K562 (cell line): ENCODE data around the gene OBSL1. TPM values are rescaled to one million over a fixed set of nuclear protein-coding genes. Genes with fewer than 3 reads are reported as not detected.
A peak's percentile ranks its signal among the peaks of the same experiment; 100 is the strongest.

ENCODE experiments used
- ATF1 ChIP-seq, 2 experiments: fragments of 450-650 bp in 1 of 2; IDR thresholded peaks; 2 replicates each; pipeline ENCODE4 v1.6.1; 2016; ENCODE audit warnings: missing compliant biosample characterization in 1 of 2, missing genetic modification characterization in 1 of 2
- FOXJ2 ChIP-seq: fragments of 200-800 bp; sonication (Bioruptor generic); IDR thresholded peaks from 2 replicates; pipeline ENCODE4 v1.6.1; 2016; ENCODE audit warnings: missing genetic modification characterization, missing compliant biosample characterization
- HMGXB4 ChIP-seq: sonication (generic); formaldehyde crosslinking; IDR thresholded peaks from 2 replicates; pipeline ENCODE4 v1.8.1; 2023; ENCODE audit warnings: mild to moderate bottlenecking, missing genetic modification reagents
- KAT7 ChIP-seq: sonication (generic); formaldehyde crosslinking; IDR thresholded peaks from 2 replicates; pipeline ENCODE4 v1.8.0; 2022; ENCODE audit warnings: missing genetic modification reagents, mild to moderate bottlenecking, borderline replicate concordance
- MBD1 ChIP-seq: fragments of 250-450 bp; sonication (Bioruptor Pico); IDR thresholded peaks from 2 replicates; pipeline ENCODE4 v1.8.0; 2022; ENCODE audit warnings: inconsistent platforms
- NCOA1 ChIP-seq: fragments of 450-650 bp; IDR thresholded peaks from 2 replicates; pipeline ENCODE4 v1.6.1; 2016; ENCODE audit warnings: low read depth
- PCBP1 ChIP-seq: fragments of 200-400 bp; formaldehyde crosslinking; IDR thresholded peaks from 2 replicates; pipeline ENCODE4 v1.6.1; 2018; ENCODE audit warnings: mild to moderate bottlenecking, low read depth, low read length; ENCODE audit not compliant: poor library complexity, severe bottlenecking
- PREB ChIP-seq: sonication (generic); formaldehyde crosslinking; IDR thresholded peaks from 2 replicates; pipeline ENCODE4 v1.8.1; 2023; ENCODE audit warnings: mild to moderate bottlenecking, missing genetic modification reagents
- RB1 ChIP-seq: fragments of 450-650 bp; IDR thresholded peaks from 2 replicates; pipeline ENCODE4 v1.6.1; 2017; ENCODE audit warnings: low read depth, mild to moderate bottlenecking
- RCOR1 ChIP-seq, 2 experiments: IDR thresholded peaks; 2 replicates each; pipeline ENCODE4 v1.6.1; 2012; ENCODE audit warnings: low read depth in 2 of 2, low read length in 2 of 2, borderline replicate concordance in 1 of 2, improper control_type of control experiment in 1 of 2
- SETDB1 ChIP-seq: IDR thresholded peaks from one replicate; pipeline ENCODE4 v1.6.1; 2012; ENCODE audit warnings: low read length, control low read depth, inconsistent platforms
- SMAD1 ChIP-seq: fragments of 150-350 bp; IDR thresholded peaks from 2 replicates; pipeline ENCODE4 v1.6.1; 2014; ENCODE audit warnings: low read length, low read depth; ENCODE audit not compliant: partially characterized antibody
- SP2 ChIP-seq: IDR thresholded peaks from 2 replicates; pipeline ENCODE4 v1.6.1; 2011; ENCODE audit warnings: mild to moderate bottlenecking, low read depth, low read length, moderate library complexity; ENCODE audit not compliant: poor library complexity, severe bottlenecking; ENCODE audit errors: extremely low read depth
- SRSF7 ChIP-seq: fragments of 200-400 bp; formaldehyde crosslinking; optimal IDR thresholded peaks from 2 replicates; pipeline ENCODE3; 2017; ENCODE audit warnings: mild to moderate bottlenecking, low read depth, low read length
- XRCC5 ChIP-seq: fragments of 200-400 bp; formaldehyde crosslinking; IDR thresholded peaks from 2 replicates; pipeline ENCODE4 v1.6.1; 2017; ENCODE audit warnings: low read depth, mild to moderate bottlenecking, low read length
- ZNF24 ChIP-seq: fragments of 450-650 bp; IDR thresholded peaks from 2 replicates; pipeline ENCODE4 v1.6.1; 2016
- ZNF586 ChIP-seq: fragments of 450-650 bp; formaldehyde crosslinking; conservative IDR thresholded peaks from 2 replicates; pipeline ENCODE4 v1.4.0; 2020; ENCODE audit warnings: mild to moderate bottlenecking, moderate library complexity
- polyA plus RNA-seq, 8 experiments: library from polyadenylated mRNA; depleted of rRNA in 4 of 8; stranded (reverse) in 5 of 8; unstranded in 3 of 8; fragments of >200 nt; fragmentation: Nextera tagmentation in 2 of 8; fragmentation: Illumina TruSeq in 1 of 8; extraction: Ambion mirVana in 2 of 8; extraction: Trizol in 1 of 8; gene quantifications; 2 replicates each; pipeline versions ENCODE4 v1.2.1 to v1.2.3, GENCODE V29; 2011 to 2014; ENCODE audit warnings: inconsistent platforms in 1 of 8, missing spikeins in 1 of 8
- total RNA-seq, 7 experiments: library from RNA; depleted of rRNA in 6 of 7; stranded (reverse); fragments of >200 nt in 6 of 7; fragmentation: Illumina TruSeq in 2 of 7; extraction: Trizol in 2 of 7; gene quantifications; 2 replicates each; pipeline versions ENCODE4 v1.2.1 to v1.2.3, GENCODE V29; 2011 to 2021; ENCODE audit warnings: low replicate concordance in 1 of 7
- TF ChIP-seq, protein P1 (sequence below): fragments of 250-450 bp; sonication (Bioruptor Pico); IDR thresholded peaks from 2 replicates; pipeline ENCODE4 v1.9.0; 2021; ENCODE audit warnings: mild to moderate bottlenecking
- TF ChIP-seq, protein P2 (sequence below): fragments of 450-650 bp; formaldehyde crosslinking; conservative IDR thresholded peaks from 2 replicates; pipeline ENCODE4 v1.4.0; 2022; ENCODE audit warnings: mild to moderate bottlenecking, missing genetic modification characterization
- TF ChIP-seq, protein P3 (sequence below): fragments of 450-650 bp; IDR thresholded peaks from 2 replicates; pipeline ENCODE4 v1.6.1; 2016; ENCODE audit warnings: missing biosample characterization, missing genetic modification characterization

OBSL1 gene
- total and polyA plus RNA-seq, 9 of the 15 experiments (the other 6 are each of a cell fraction or from before 2014, with no cell fraction given), result 1.2 to 26.6 (median 8.6) TPM

- no peak for TF ChIP-seq MBD1
- TF ChIP-seq KAT7 (CRISPR knock-in tag), result 0 out of 2 replicates have a peak, but pooled peaks have one; percentile 38
- TF ChIP-seq NCOA1, result 0 out of 2 replicates have a peak, but pooled peaks have one; percentile 30
- no peak for TF ChIP-seq SMAD1
- no peak for TF ChIP-seq ATF1 (CRISPR knock-in tag; IDR thresholded peaks at IDR 0.05)
- TF ChIP-seq ATF1 (tag; IDR thresholded peaks at IDR 0.05), result peak; percentile 38; the same call in 1 of the 2 replicates
- TF ChIP-seq, protein P1, sequence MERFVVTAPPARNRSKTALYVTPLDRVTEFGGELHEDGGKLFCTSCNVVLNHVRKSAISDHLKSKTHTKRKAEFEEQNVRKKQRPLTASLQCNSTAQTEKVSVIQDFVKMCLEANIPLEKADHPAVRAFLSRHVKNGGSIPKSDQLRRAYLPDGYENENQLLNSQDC (CRISPR knock-in tag), result no peak
- TF ChIP-seq SRSF7, result no peak
- TF ChIP-seq ZNF24, result peak; percentile 25; the same call in 1 of the 2 replicates
- no peak for TF ChIP-seq ZNF586 (CRISPR knock-in tag)
- TF ChIP-seq PREB (CRISPR knock-in tag), result no peak
- no peak for TF ChIP-seq XRCC5
- TF ChIP-seq RCOR1 (IDR thresholded peaks at IDR 0.05; ENCODE audit: borderline replicate concordance in 1 of 2, low read depth in 2 of 2, low read length in 2 of 2), result peak in 1 of 2 experiments; percentile 80; a peak in 2 of 4 replicates
- TF ChIP-seq, protein P2, sequence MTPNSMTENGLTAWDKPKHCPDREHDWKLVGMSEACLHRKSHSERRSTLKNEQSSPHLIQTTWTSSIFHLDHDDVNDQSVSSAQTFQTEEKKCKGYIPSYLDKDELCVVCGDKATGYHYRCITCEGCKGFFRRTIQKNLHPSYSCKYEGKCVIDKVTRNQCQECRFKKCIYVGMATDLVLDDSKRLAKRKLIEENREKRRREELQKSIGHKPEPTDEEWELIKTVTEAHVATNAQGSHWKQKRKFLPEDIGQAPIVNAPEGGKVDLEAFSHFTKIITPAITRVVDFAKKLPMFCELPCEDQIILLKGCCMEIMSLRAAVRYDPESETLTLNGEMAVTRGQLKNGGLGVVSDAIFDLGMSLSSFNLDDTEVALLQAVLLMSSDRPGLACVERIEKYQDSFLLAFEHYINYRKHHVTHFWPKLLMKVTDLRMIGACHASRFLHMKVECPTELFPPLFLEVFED, result no peak
- TF ChIP-seq SP2, result no peak
- no peak for TF ChIP-seq PCBP1
- TF ChIP-seq HMGXB4 (CRISPR knock-in tag), result no peak
- TF ChIP-seq, protein P3, sequence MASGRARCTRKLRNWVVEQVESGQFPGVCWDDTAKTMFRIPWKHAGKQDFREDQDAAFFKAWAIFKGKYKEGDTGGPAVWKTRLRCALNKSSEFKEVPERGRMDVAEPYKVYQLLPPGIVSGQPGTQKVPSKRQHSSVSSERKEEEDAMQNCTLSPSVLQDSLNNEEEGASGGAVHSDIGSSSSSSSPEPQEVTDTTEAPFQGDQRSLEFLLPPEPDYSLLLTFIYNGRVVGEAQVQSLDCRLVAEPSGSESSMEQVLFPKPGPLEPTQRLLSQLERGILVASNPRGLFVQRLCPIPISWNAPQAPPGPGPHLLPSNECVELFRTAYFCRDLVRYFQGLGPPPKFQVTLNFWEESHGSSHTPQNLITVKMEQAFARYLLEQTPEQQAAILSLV (tag), result 0 out of 2 replicates have a peak, but pooled peaks have one; percentile 18
- no peak for TF ChIP-seq FOXJ2 (tag)
- no peak for TF ChIP-seq SETDB1
- TF ChIP-seq RB1, result no peak
Measured at GRCh38 chr2:219521066-219521880, 50.1 kb downstream of the OBSL1 start (continued).
